Measurements from ENCODE around the gene ZCCHC14. TPM values are rescaled to one million over a fixed set of nuclear protein-coding genes. Genes with fewer than 3 reads are reported as not detected.

ZCCHC14 gene
- total and polyA plus RNA-seq, 10 donors: 1.6 to 18.3 (median 13.2) TPM

- intact Hi-C loops (cut with DNase I; ENCODE audit: low total_unique reads): no loop called here
- H3K36me3 ChIP-seq: peaks cover 0 to 81% (median 31%) of the 10 kb centered on the region in 6 donors
- DNase-seq: no peak
- H3K9me3 ChIP-seq: no peaks in the 10 kb centered on the region
- H3K4me3 ChIP-seq: no peak overlapping the region
- no peak for TF ChIP-seq POLR2A (IDR thresholded peaks at IDR 0.05)
- no peak for TF ChIP-seq POLR2AphosphoS5 (IDR thresholded peaks at IDR 0.05)
- no peak for TF ChIP-seq CTCF (IDR thresholded peaks at IDR 0.05 in 8 of 11, conservative IDR thresholded peaks at IDR 0.05 in 3 of 11)
- no peaks in the 10 kb centered on the region for H3K27me3 ChIP-seq (replicated peaks in 1 of 7)
- no peaks in the 10 kb centered on the region for H3K4me1 ChIP-seq
- H3K27ac ChIP-seq: no peak overlapping the region
- WGBS, 5 donors: 95 to 96% (median 95%) methylated on average over 8 of the region's 8 CpGs
These were observed 136.4 kb downstream of the ZCCHC14 start for GRCh38 chr16:87356491-87356853.

Other genes with a start within 250 kb of the ZCCHC14 start
- 1 to 10 TPM in 5 of 7 donors, not detected in 2; 1.0 to 2.6 (median 2.0) TPM for gene C16orf95, start 175.6 kb downstream of the ZCCHC14 start, total RNA-seq
- 1 to 10 TPM; 1.2 to 2.9 (median 2.8) TPM for gene C16orf95, start 175.6 kb downstream of the ZCCHC14 start, polyA plus RNA-seq
- gene FBXO31, start 109.2 kb downstream of the ZCCHC14 start, total RNA-seq: 10 to 100 TPM; 23.6 to 30.6 (median 27.2) TPM
- gene FBXO31, start 109.2 kb downstream of the ZCCHC14 start, polyA plus RNA-seq: 10 to 100 TPM in 1 of 3 donors, 1 to 10 TPM in 2; 7.9 to 11.0 (median 9.7) TPM
- 10 to 100 TPM; 47.6 to 71.4 (median 61.7) TPM for gene MAP1LC3B, start 100.7 kb downstream of the ZCCHC14 start, total RNA-seq
- gene MAP1LC3B, start 100.7 kb downstream of the ZCCHC14 start, polyA plus RNA-seq: 10 to 100 TPM; 32.3 to 50.4 (median 46.5) TPM
- gene JPH3, start 109.5 kb upstream of the ZCCHC14 start, total RNA-seq: not detected
- gene JPH3, start 109.5 kb upstream of the ZCCHC14 start, polyA plus RNA-seq: under 1 TPM in 1 of 3 donors, not detected in 2; 0.03 TPM

Data from spleen (tissue), 11 donors.